ENCODE results near the gene ATP6V0A1.

DNA sequence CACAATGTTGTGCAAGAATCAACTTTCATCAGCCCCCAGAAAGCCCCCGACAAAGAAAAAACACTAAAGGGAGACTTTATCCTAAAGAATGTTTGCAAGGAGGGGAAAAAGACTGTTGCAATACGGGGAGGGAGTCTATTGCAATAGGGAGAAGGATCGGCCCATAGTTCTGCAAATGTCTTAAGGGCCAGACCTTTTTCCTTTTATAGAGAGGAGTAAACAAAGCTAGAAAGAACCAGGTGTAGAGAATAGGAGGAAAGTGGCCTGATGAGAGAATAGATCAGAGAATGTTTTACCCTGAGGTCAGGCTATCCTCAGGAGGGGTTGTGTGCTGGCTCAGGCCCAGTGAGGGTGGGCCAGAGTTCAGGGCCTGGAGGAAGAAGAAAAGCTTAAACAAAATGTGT is 26.9 kb upstream of the ATP6V0A1 start:
- TF ChIP-seq POLR2A (IDR thresholded peaks at IDR 0.05) = no peak
- TF ChIP-seq, protein P1, sequence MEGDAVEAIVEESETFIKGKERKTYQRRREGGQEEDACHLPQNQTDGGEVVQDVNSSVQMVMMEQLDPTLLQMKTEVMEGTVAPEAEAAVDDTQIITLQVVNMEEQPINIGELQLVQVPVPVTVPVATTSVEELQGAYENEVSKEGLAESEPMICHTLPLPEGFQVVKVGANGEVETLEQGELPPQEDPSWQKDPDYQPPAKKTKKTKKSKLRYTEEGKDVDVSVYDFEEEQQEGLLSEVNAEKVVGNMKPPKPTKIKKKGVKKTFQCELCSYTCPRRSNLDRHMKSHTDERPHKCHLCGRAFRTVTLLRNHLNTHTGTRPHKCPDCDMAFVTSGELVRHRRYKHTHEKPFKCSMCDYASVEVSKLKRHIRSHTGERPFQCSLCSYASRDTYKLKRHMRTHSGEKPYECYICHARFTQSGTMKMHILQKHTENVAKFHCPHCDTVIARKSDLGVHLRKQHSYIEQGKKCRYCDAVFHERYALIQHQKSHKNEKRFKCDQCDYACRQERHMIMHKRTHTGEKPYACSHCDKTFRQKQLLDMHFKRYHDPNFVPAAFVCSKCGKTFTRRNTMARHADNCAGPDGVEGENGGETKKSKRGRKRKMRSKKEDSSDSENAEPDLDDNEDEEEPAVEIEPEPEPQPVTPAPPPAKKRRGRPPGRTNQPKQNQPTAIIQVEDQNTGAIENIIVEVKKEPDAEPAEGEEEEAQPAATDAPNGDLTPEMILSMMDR (IDR thresholded peaks at IDR 0.05) = no peak
